Raji (cell line): ENCODE results near the gene GEMIN4.

ENCODE experiments used
- POLR2A ChIP-seq: IDR thresholded peaks from 2 replicates; pipeline ENCODE4 v1.6.1; 2011; ENCODE audit warnings: low read depth, low read length, control low read depth; ENCODE audit not compliant: insufficient read depth

The GEMIN4 gene

DNA sequence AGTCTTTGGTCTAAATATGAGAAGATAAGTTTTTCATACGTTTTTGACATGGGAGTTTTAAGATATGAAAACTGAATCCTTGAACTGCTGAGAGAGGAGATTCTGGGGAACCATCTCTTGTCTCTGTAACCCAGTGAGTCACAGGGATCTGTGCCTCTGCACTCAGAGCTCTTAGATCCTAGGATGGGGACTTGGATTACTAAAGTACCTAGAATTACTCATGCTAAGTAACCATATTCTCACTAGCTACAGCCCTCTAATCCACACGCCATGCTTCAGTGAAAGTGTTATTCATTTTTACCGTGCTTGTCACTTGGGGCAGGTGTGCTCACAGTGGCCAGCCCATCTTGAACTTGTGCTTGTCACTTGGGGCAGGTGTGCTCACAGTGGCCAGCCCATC, 32.1 kb upstream of the GEMIN4 start:
- no peak for TF ChIP-seq POLR2A

DNA sequence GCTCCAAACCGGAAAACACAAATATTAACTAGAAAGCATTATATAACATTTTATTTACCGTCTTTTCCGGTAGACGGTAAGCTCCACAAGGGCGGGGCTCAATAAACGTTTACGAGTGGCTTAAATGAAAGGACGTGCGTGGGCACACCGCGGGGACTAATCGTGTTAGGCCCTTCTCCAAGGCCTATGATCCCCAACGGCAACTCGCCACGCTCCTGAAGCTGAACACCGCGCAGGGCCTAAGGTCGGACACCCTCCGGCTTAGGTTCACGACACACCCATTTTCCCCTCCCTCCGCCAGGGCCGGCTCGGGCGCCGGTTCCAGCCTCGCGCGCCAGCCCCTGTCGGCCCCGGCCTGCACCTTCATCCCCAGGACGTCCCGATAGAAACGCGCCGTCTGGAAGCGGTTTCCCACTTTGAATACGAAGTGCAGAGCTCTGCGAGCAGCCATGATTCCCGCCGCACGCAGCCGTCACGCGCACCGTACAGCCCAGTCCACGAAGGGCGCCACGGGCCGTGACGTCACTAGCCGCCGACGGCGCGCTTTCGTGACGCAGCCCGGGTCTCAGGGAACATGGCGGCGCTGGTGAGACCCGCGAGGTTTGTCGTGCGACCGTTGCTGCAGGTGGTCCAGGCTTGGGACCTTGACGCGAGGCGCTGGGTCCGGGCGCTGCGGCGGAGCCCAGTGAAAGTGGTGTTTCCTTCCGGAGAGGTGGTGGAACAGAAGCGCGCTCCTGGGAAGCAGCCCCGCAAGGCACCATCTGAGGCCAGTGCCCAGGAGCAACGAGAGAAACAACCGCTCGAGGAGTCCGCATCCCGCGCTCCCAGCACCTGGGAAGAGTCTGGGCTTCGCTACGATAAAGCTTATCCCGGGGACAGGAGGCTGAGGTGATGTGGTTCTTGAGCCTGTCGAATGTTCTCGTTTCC, 30.0 kb upstream of the GEMIN4 start, which contains the start of the genes GLOD4 and MRM3:
TSS of gene GLOD4 (minus strand) at position 476 of the 927 bp plus-strand sequence. CDS start at position 451, 25 bp downstream.
TSS of gene MRM3 (plus strand) at position 549 of the 927 bp plus-strand sequence. CDS start at position 575, 26 bp downstream.
- TF ChIP-seq POLR2A, result peak; percentile 98

DNA sequence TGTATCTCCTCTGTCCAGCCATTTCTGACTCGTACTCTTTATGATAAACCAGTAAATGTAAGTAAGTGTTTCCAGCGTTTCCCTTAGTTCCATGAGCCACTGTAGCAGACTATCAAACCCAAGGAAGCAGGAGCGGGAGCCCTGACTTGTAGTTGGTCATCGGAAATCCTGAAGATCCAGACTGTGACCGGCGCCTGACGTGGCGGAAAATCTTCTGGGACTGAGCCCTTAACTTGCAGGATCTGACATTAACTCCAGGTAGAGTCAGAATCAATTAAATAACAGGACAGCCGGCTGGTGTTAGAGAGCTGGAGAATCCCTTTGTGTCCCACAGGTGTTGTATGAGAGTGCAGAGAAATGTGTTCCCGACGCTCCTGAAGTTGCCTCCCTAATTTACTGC, 26.0 kb upstream of the GEMIN4 start:
- no peak for TF ChIP-seq POLR2A

DNA sequence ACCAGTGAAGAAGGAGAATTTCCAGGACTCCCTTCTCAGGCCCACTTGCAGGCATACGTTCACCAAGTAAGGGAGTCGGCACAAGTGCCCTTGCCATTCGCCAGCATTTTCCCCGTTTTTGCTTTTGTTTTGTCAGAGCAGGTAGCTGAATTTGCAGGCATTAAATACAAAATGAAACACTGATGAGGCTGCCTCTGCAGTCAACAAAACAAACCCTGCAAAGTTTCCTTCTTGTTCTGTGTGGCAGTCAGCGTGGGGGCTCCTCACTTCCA, 22.2 kb upstream of the GEMIN4 start:
- no peak for TF ChIP-seq POLR2A

DNA sequence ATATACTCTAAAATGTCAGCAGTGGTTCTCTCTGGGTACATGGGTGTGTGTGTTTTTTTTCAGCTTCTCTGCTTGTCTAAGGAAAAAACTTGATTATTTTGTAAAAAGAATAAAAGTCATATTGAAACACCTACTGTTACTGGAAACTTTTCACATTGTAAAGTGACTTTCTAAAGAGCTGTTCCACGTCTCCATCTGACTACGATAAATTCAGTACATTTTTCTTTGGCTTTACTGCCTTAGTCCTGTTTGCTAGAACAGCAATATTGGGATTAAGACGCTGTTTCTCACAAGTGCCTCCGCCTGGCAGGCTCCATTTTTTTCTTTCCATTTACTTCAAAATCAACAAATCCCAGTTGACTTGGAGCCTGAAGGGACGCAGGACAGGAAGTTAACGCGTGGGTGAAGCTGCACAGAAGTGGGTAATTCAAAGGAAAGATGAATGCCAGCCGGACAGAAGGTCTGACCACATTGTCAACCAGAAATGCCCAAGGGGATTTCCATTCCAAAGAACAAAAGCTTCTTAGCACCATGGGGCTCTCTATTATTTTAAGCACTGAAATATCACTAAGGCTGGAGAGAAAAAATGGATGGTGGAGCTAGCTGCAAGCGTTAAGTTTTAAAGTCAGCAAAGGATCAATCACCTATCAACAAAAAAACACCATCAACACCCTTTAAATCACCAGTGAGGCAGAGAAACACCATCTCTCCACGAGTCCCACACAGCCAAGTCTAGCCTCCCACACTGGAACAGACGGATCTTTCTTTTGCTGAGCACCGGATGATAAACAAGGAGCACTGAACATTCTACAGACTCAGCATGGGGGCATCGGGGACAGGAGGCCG, 21.6 kb upstream of the GEMIN4 start:
- no peak for TF ChIP-seq POLR2A

DNA sequence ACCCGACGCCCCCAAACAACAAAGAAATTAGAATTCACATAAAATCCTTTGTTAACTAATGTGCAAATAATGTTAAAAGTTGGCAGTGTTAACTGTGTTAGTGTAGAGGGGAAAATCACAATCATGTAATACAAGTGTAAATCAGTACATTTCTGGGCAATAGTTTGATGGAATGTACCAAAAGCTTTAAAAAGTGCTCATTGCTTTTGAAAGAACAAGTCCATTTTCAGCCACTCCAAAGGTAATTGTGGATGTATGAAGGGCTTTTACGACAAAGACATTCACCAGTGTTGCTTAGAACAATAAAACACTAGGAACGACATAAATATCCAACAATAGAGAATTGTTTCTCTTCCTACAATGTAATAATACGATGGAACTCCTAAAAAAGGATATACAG, 21.0 kb upstream of the GEMIN4 start:
- TF ChIP-seq POLR2A, result no peak

DNA sequence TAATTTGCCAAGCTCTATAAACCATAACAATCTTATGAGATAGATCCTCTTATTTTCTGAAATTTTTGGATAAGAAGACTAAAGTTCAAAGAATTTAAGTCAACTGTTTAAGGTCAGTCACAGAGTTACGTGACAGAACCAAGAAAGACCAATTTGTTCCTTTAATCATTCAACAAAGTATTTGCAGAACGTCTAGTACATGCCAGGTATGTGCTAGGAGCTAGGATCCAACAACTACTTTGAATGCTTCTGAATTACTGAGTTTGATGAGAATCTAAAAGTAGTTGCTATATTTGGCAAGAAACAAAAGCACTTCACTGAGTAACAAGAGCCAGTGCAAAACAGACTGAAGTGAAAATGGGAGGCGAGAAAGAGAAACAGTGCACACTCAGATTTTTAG, 15.0 kb upstream of the GEMIN4 start:
- no peak for TF ChIP-seq POLR2A

DNA sequence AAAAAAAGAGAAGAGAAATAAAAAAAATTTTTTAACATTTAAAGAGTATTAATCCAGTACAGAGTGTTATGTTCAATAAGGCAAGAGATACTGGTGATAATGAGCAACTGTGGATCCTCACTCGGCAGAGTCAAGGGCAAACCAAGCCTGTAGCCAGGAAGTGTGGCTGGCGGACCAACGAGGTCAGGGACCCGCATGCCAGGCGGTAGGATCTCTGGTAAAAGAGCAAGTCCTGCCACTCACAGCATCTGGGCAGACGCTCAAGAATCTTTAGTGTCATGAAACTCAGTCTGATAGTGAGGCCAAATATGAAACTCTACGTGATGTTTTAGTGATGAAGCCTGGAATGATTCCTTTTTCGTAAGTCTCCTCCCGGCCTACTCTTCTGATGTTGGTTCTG, 8.3 kb upstream of the GEMIN4 start:
- no peak for TF ChIP-seq POLR2A

DNA sequence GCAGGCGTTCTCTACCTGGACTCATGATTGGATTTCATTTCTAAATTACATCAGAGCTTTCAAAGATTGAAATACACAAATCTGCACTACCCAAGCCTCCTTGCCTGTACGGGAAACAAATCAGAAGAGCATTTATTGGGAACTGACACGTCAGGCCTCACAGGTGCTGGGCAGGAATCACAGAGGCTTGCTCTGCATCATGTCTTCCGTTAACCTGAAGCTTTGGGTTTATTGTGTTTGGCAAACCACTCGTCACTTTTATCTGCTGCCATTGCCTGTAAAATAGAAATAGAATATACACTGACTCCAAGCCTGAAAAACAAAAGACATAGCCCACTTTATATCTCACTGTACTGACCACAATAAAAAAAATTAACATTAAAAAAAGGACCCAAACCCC, 7.9 kb upstream of the GEMIN4 start:
- TF ChIP-seq POLR2A, result no peak

DNA sequence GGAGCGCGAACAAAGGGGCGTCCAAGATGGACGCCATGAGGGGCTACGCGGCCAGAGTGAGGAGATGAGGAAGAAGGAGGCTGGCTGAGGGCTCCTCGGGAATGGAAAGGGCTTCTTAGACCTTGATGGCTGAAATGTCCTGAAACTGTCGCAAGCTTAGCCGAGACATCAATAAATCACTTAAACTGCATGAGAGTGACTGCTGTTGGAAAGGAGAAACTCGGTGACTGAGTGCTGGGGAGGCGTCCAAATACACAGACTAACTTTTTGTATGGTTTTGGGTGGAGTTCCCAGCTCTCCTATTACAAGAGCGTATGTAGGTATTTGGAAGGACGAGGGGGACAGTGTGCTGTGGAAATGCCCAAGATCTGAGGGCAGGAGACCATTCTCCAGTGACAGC, 1.4 kb upstream of the GEMIN4 start:
- no peak for TF ChIP-seq POLR2A

DNA sequence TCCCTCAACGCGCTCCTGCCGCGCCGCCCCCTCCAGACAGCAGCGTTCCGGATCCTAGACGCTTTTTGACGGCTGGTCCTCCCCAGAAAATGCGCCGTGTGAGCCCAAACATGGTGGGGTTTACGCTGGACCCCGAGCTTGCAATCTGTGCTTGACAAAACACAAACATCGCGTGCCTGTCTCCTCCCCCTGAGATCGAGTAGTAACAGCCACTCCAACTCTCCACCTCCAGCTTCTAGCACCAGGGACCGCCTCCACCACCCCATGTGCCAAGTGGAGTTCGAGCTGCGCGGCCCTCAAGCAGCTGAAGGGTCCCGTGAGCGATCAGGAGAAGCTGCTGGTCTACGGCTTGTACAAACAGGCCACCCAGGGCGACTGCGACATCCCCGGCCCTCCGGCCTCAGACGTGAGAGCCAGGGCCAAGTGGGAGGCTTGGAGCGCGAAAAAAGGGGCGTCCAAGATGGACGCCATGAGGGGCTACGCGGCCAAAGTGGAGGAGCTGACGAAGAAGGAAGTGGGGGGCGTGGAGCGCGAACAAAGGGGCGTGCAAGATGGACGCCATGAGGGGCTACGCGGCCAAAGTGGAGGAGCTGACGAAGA, 656 bp upstream of the GEMIN4 start:
- no peak for TF ChIP-seq POLR2A

DNA sequence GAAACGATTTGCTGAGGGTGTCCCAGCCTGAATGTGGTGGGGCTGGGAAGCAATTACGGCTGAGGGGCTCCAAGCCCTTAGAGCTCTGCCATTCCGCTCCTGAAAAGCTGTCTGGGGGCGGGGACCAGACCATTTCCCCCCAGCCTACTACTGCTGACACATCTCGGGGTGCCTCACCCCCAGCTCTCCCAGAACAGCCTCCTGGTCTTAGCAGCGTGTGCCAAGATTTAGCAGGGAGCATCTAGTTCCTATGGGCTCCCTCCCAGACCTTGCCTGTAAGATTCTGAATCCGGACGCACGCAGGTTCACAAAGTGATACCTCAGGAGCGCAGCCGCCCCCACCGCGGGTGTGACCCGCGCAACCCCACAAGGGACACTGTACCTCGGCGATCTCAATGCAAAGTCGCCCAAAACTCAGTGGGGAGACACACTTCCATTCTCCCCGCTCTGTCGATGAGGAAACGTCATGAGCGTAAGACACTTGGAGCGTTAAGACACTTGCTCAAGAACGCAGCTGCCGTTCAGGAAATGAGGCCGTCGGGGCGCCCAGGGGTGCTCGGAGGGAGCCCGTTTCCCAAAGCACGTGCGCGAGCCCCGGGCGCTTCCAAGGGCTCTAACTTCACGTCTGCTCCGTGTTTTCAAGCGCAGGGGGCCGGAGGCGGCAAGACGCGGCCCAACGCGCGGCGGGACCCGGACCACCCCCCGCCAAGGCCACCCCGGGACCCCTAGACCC, 629 bp downstream of the GEMIN4 start:
- no peak for TF ChIP-seq POLR2A

DNA sequence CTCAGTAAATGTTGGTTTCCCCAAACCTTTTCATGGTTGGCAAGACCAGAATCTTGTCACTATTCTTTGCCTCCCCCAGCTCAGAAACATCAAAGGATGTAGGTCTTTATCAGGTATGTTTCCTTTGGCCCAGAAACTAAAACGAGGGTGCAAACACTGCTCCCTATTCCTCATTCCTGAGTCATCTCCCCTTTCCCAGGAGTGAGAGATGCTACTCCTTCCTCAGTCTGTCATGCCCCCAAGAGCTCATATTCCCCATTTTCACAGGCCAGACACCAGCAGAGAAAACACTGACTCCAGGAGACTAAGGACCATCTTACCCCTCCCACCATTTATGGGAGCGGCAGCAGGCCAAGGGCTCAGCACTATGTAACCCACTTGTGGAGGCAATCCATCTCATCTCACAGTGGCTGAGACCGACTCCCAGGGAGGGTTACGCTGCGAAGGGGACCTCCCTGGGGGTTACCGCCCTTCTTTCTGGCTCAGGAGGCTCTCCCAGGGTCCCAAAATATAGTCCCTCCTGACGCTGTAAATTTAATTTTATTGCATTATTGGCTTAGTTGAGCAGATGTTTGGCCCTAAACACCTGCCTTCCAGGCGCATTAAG, 1.5 kb downstream of the GEMIN4 start:
- TF ChIP-seq POLR2A, result no peak

DNA sequence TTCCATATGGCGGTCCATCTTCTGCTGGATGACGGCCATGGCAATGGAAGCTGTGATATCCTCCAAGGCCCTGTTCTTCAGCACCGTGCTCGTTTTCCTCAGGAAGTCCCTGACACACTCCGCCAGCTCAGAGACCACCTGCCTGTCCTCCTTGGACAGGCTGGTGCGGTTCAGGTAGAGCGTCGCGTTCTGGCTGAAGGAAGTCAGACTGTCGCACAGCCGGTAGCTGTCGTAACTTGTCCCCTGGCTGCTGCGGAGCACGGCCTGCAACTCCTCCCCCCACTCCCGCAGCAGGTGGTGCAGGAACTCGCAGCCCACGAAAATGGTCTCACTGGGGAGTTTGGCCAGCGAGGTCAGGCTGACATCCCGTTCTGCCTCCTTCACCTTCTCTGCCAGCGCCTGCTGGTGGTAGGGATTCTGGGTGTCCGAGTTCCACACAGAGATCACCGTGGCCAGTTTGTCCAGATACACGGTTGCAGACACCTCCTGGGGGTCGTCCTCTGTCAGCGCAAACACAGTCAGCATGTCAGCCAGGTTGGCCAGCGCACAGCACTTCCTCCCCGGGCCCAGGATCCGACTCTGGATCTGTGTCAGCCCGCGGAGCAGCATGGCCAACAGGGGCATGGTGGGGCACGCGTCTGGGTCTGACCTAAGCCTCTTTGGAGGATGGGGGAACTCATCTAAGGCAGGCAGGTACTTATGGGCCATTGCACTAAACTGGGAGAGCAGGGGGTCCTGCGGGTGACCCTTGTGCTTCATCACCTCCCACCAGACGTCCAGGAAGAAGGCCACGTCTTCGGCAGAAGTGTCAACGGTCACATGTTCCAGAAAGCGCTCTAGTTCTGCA, 5.1 kb downstream of the GEMIN4 start:
- no peak for TF ChIP-seq POLR2A
